H9 (cell line): ENCODE measurements around the gene IRAK4. TPM values are rescaled to one million over a fixed set of nuclear protein-coding genes. Genes with fewer than 3 reads are reported as not detected.
A peak's percentile ranks its signal among the peaks of the same experiment; 100 is the strongest.

Experiments
- DNase-seq: peaks from one replicate; pipeline ENCODE4 v3.0.0-alpha.2; 2017
- H2AFZ ChIP-seq: one replicate; pipeline ENCODE4 v1.6.1; 2013; ENCODE audit warnings: mild to moderate bottlenecking, low read length, control low read depth, moderate library complexity
- H2AK5ac ChIP-seq: 2 replicates; pipeline ENCODE4 v1.6.1; 2013; ENCODE audit warnings: low read length, control low read depth, mixed read lengths; ENCODE audit not compliant: insufficient read length
- H2BK120ac ChIP-seq: one replicate; pipeline ENCODE4 v1.6.1; 2013; ENCODE audit warnings: low read depth, mild to moderate bottlenecking, low read length, control low read depth, inconsistent platforms; ENCODE audit not compliant: poor library complexity, severe bottlenecking
- H2BK12ac ChIP-seq: 2 replicates; pipeline ENCODE4 v1.6.1; 2013; ENCODE audit warnings: low read length, control low read depth, mixed read lengths, low read depth; ENCODE audit not compliant: insufficient read length
- H2BK15ac ChIP-seq: 2 replicates; pipeline ENCODE4 v1.6.1; 2013; ENCODE audit warnings: low read depth, low read length, control low read depth
- H2BK20ac ChIP-seq: one replicate; pipeline ENCODE4 v1.6.1; 2013; ENCODE audit warnings: low read depth, mild to moderate bottlenecking, low read length, control low read depth, inconsistent platforms; ENCODE audit not compliant: poor library complexity, severe bottlenecking
- H2BK5ac ChIP-seq: 2 replicates; pipeline ENCODE4 v1.6.1; 2013; ENCODE audit warnings: low read length, control low read depth, mixed read lengths; ENCODE audit not compliant: insufficient read length
- H3K14ac ChIP-seq: 2 replicates; pipeline ENCODE4 v1.6.1; 2013; ENCODE audit warnings: low read length, control low read depth; ENCODE audit not compliant: insufficient read depth
- H3K18ac ChIP-seq: 2 replicates; pipeline ENCODE4 v1.6.1; 2013; ENCODE audit warnings: low read depth, mild to moderate bottlenecking, mixed read lengths, low read length, control low read depth; ENCODE audit not compliant: insufficient read length
- H3K23ac ChIP-seq: 2 replicates; pipeline ENCODE4 v1.6.1; 2013; ENCODE audit warnings: low read length, control low read depth, mixed read lengths, low read depth; ENCODE audit not compliant: insufficient read length
- H3K23me2 ChIP-seq: 2 replicates; pipeline ENCODE4 v1.6.1; 2013; ENCODE audit warnings: low read depth, mild to moderate bottlenecking, mixed read lengths, low read length, control low read depth; ENCODE audit not compliant: insufficient read length, poor library complexity, severe bottlenecking
- H3K27ac ChIP-seq: 2 replicates; pipeline ENCODE4 v1.5.1; 2013; ENCODE audit warnings: low read length, control low read depth, mixed read lengths, low read depth; ENCODE audit not compliant: insufficient read length
- H3K27me3 ChIP-seq: 2 replicates; pipeline ENCODE4 v1.6.1; 2013; ENCODE audit warnings: low read length, control low read depth, inconsistent platforms; ENCODE audit not compliant: insufficient read depth
- H3K4ac ChIP-seq: 2 replicates; pipeline ENCODE4 v1.6.1; 2013; ENCODE audit warnings: low read depth, mild to moderate bottlenecking, control low read depth, inconsistent platforms, low read length, moderate library complexity
- H3K4me1 ChIP-seq: 2 replicates; pipeline ENCODE4 v1.6.1; 2013; ENCODE audit warnings: low read length, control low read depth, inconsistent platforms; ENCODE audit not compliant: insufficient read depth
- H3K4me2 ChIP-seq: 2 replicates; pipeline ENCODE4 v1.6.1; 2013; ENCODE audit warnings: low read length, control low read depth, mixed read lengths; ENCODE audit not compliant: insufficient read length, insufficient read depth
- H3K56ac ChIP-seq: 2 replicates; pipeline ENCODE4 v1.6.1; 2013; ENCODE audit warnings: low read depth, mild to moderate bottlenecking, mixed read lengths, low read length, control low read depth; ENCODE audit not compliant: insufficient read length
- H3K79me1 ChIP-seq: 2 replicates; pipeline ENCODE4 v1.6.1; 2013; ENCODE audit warnings: low read depth, mild to moderate bottlenecking, moderate library complexity, low read length, control low read depth, inconsistent platforms; ENCODE audit not compliant: insufficient read depth, poor library complexity, severe bottlenecking
- H3K79me2 ChIP-seq: 2 replicates; pipeline ENCODE4 v1.6.1; 2013; ENCODE audit warnings: low read length, control low read depth, inconsistent platforms; ENCODE audit not compliant: insufficient read depth
- H3K9ac ChIP-seq: 2 replicates; pipeline ENCODE4 v1.6.1; 2013; ENCODE audit warnings: low read length, control low read depth, mixed read lengths; ENCODE audit not compliant: insufficient read length; ENCODE audit errors: extremely low read depth
- H3K9me3 ChIP-seq: one replicate; pipeline ENCODE4 v1.6.1; 2013; ENCODE audit warnings: low read depth, low read length, inconsistent platforms; ENCODE audit not compliant: control insufficient read depth
- H3T11ph ChIP-seq: one replicate; pipeline ENCODE4 v1.6.1; 2013; ENCODE audit warnings: mild to moderate bottlenecking, low read length, control low read depth, inconsistent platforms
- H4K20me1 ChIP-seq: one replicate; pipeline ENCODE4 v1.6.1; 2013; ENCODE audit not compliant: control insufficient read depth, insufficient read length, insufficient read depth
- H4K5ac ChIP-seq: 2 replicates; pipeline ENCODE4 v1.6.1; 2013; ENCODE audit warnings: low read depth, mild to moderate bottlenecking, mixed read lengths, low read length, control low read depth; ENCODE audit not compliant: insufficient read length
- H4K8ac ChIP-seq: replicated peaks from 2 replicates; pipeline ENCODE4 v1.6.1; 2013; ENCODE audit warnings: low read length, control low read depth, mixed read lengths, low read depth; ENCODE audit not compliant: insufficient read length
- H4K91ac ChIP-seq: 2 replicates; pipeline ENCODE4 v1.6.1; 2013; ENCODE audit warnings: low read depth, mild to moderate bottlenecking, moderate library complexity, mixed read lengths, low read length, control low read depth; ENCODE audit not compliant: insufficient read length
- H3K27ac Mint-ChIP-seq, 3 experiments: 2 replicates in 2 of 3; 3 replicates in 1 of 3; pipeline ENCODE4 v1.8.0; 2020 to 2021; ENCODE audit warnings: mixed read lengths in 3 of 3, mild to moderate bottlenecking in 1 of 3, moderate library complexity in 1 of 3
- H3K27me3 Mint-ChIP-seq: 2 replicates; pipeline ENCODE4 v1.8.0; 2021; ENCODE audit warnings: low read depth, mild to moderate bottlenecking, moderate library complexity, mixed read lengths
- H3K36me3 Mint-ChIP-seq, 3 experiments: 2 replicates in 2 of 3; 3 replicates in 1 of 3; pipeline ENCODE4 v1.8.0; 2020 to 2021; ENCODE audit warnings: low read depth in 3 of 3, mixed read lengths in 3 of 3; ENCODE audit not compliant: insufficient read depth in 1 of 3
- H3K4me1 Mint-ChIP-seq, 2 experiments: 2 replicates each; pipeline ENCODE4 v1.8.0; 2020; ENCODE audit warnings: mixed read lengths in 2 of 2
- H3K4me3 Mint-ChIP-seq, 2 experiments: 2 replicates in 1 of 2; 3 replicates in 1 of 2; pipeline ENCODE4 v1.8.0; 2020 to 2021; ENCODE audit warnings: mild to moderate bottlenecking in 2 of 2, mixed read lengths in 2 of 2, moderate library complexity in 1 of 2
- H3K9me3 Mint-ChIP-seq, 2 experiments: 2 replicates in 1 of 2; 3 replicates in 1 of 2; pipeline ENCODE4 v1.8.0; 2020; ENCODE audit warnings: mild to moderate bottlenecking in 2 of 2, mixed read lengths in 2 of 2, moderate library complexity in 1 of 2
- CTCF ChIP-seq: fragments of 200-600 bp; sonication (generic); conservative IDR thresholded peaks from 3 replicates; pipeline ENCODE4 v1.8.0; 2021; ENCODE audit warnings: antibody characterized with exemption, mild to moderate bottlenecking
- WGBS: extraction: QIAGEN DNeasy Blood & Tissue Kit; methylation state at CpG from one replicate; pipeline ENCODE4 v1.1.7; 2013; ENCODE audit warnings: missing lambda C conversion rate, low lambda C conversion rate, mixed read lengths; ENCODE audit not compliant: insufficient read length; ENCODE audit errors: extremely low coverage; 5-methylcytosine and 5-hydroxymethylcytosine counted together
- total RNA-seq: library from RNA; stranded (reverse); gene quantifications from 2 replicates; pipeline ENCODE4 v1.2.1, GENCODE V29; 2021

Gene IRAK4
- total RNA-seq, 1 experiment from 2014 or later = 3.0 TPM

DNA sequence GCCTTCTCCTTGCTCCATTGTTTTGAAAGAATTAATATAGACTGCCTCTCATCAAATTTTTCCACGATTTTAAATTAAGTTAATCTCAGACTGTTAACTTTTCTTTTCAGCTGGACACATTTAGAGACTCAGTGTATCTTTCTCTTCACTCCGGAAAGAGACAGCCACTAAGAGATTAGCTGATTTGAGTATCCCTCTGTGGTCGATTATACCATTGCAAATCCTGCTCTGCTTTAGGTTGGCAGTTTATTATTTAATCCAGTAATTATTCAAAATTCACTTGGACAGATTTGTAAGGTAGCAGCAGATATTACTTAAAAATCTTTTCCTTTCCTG lies 48.0 kb downstream of the IRAK4 start:
- peak overlapping the region; percentile 70 for H3K9ac ChIP-seq
- no peak overlapping the region for H2BK20ac ChIP-seq
- no peak overlapping the region for H3K56ac ChIP-seq
- Mint-ChIP-seq H3K27me3 (no peaks in the 10 kb centered on the region), H3K4me1 (peaks cover 8 to 13% of the 10 kb centered on the region in 2 experiments), H3K4me3 (peak overlapping the region; percentile 98 to 100), H3K36me3 (peaks cover 0 to 15% (median 9%) of the 10 kb centered on the region in 3 experiments; a peak in 6 of 7 replicates), H3K9me3 (no peaks in the 10 kb centered on the region; a peak in 1 of 5 replicates), H3K27ac (peak overlapping the region; percentile 100; a peak in 6 of 7 replicates)
- no peak overlapping the region for H2AK5ac ChIP-seq
- no peak overlapping the region for H3K14ac ChIP-seq
- no peaks in the 10 kb centered on the region for H3K9me3 ChIP-seq
- no peak overlapping the region for H2BK120ac ChIP-seq
- WGBS = no CpG with 5 or more reads among the region's 3 CpGs
- H3K23ac ChIP-seq = no peak overlapping the region
- no peaks in the 10 kb centered on the region for H3K27me3 ChIP-seq
- no peaks in the 10 kb centered on the region; the same call in 1 of the 2 replicates for H3K79me2 ChIP-seq
- no peak for DNase-seq
- no peak overlapping the region; the same call in 1 of the 2 replicates for H3K4ac ChIP-seq
- no peak overlapping the region for H3K18ac ChIP-seq
- no peak overlapping the region for H2BK5ac ChIP-seq
- no peak overlapping the region for H4K5ac ChIP-seq
- no peak for TF ChIP-seq CTCF
- peak overlapping the region; percentile 66 for H3K4me2 ChIP-seq
- H4K8ac ChIP-seq = no peak overlapping the region
- H3K23me2 ChIP-seq = no peaks in the 10 kb centered on the region
- no peak overlapping the region for H3T11ph ChIP-seq
- no peak overlapping the region for H2BK15ac ChIP-seq
- peak overlapping the region; percentile 29 for H3K27ac ChIP-seq
- no peak overlapping the region for H2BK12ac ChIP-seq
- no peak overlapping the region for H4K91ac ChIP-seq
- H4K20me1 ChIP-seq = no peaks in the 10 kb centered on the region
- peak overlapping the region; percentile 17 for H2AFZ ChIP-seq
- no peaks in the 10 kb centered on the region for H3K4me1 ChIP-seq
- no peaks in the 10 kb centered on the region for H3K79me1 ChIP-seq
